ENCODE measurements around the gene TMEM238. TPM values are rescaled to one million over a fixed set of nuclear protein-coding genes. Genes with fewer than 3 reads are reported as not detected.

Gene TMEM238
- total and polyA plus RNA-seq, 10 of the 15 experiments (the other 5 are each of a cell fraction or from before 2014, with no cell fraction given): 0.05 to 16.9 (median 0.58) TPM; not detected in 1

DNA sequence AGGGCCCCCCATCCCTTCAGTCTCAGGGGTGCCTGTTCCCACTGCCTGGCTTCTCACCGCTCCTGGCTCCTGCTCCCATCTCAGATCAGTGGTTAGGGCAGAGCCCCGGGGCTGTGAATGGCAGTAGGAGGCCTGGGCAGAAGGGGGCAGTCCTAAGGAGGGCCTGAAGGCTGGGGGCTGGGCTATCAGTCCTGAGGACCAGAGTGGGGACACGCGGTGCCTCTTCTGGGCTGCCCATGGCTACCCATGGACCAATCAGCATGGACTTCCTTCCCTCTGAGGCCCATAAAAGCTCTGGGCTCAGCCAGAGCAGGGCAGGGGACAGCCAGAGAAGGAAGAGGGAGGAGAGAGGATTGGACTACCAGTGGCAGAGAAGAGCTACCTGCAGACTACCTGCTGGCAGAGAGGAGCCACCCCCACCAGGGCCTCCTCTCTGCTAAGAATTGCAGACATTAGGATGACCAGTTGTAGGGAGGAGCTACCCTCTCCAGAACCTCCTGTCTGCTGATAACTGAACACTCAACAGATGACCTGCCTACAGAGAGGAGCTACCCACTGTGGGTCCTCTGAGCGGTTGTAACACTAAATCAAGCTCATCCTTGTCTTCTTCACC, 35.6 kb upstream of the TMEM238 start:
- FAIRE-seq (no peak), ATAC-seq (no peak), DNase-seq (ENCODE audit: low read depth, low spot score) (no peak)
- ChIA-PET POLR2A (interaction anchor here (0.6 kb wide), 1 partner anchor 144 kb away, joined by 4 read pairs; no protein-coding TSS in a partner anchor), RAD21 (ENCODE audit: unreplicated experiment) (no interaction called here), SMC1A (ENCODE audit: uncharacterized antibody, unreplicated experiment) (interaction anchor here (1.4 kb wide), 1 partner anchor 205 kb away, joined by 3 read pairs; no protein-coding TSS in a partner anchor), CTCF (interaction anchor here (0.6 to 2.0 kb wide), 5 partner anchors 18 to 276 kb away, joined by 3 to 8 read pairs (median 4); no protein-coding TSS in a partner anchor)
- intact Hi-C loops (cut with micrococcal nuclease; ENCODE audit: unreplicated experiment) (loop anchor here (2.0 kb wide), 1 partner anchor 127 kb away; no protein-coding TSS in a partner anchor), in situ Hi-C loops (cut with MboI) (loop anchor here (5.0 kb wide), 2 partner anchors 207 to 277 kb away; no protein-coding TSS in a partner anchor)
- Histone ChIP-seq H3K27me3 (replicated peaks in 1 of 2; ENCODE audit: control insufficient read depth in 2 of 2, insufficient read depth in 2 of 2, low read length in 1 of 2) (no peaks in the 10 kb centered on the region), H3K36me3 (ENCODE audit: control insufficient read depth in 2 of 2, insufficient read depth in 2 of 2, low read length in 1 of 2) (no peaks in the 10 kb centered on the region), H2AFZ (ENCODE audit: control insufficient read depth, low read depth, low read length) (no peak overlapping the region), H3K9ac (ENCODE audit: control insufficient read depth, insufficient read depth, low read length) (no peak overlapping the region), H3K4me2 (ENCODE audit: control insufficient read depth, insufficient read depth) (no peak overlapping the region), H3K79me2 (ENCODE audit: control insufficient read depth, insufficient read depth, low read length) (no peaks in the 10 kb centered on the region), H3K4me3 (no peak overlapping the region), H3K9me3 (replicated peaks; ENCODE audit: control insufficient read depth, insufficient read depth, low read length) (no peaks in the 10 kb centered on the region; the same call in 2 of the 3 replicates), H4K20me1 (ENCODE audit: control insufficient read depth, insufficient read depth) (no peaks in the 10 kb centered on the region), H3K27ac (ENCODE audit: control insufficient read depth, insufficient read depth) (no peak overlapping the region), H3K4me1 (ENCODE audit: control insufficient read depth, insufficient read depth, low read length) (no peaks in the 10 kb centered on the region)
- 50% methylated on average over 5 of the region's 5 CpGs for WGBS (ENCODE audit: insufficient coverage, insufficient replicate concordance, low lambda C conversion rate, missing lambda C conversion rate)
- TF ChIP-seq, protein P1, sequence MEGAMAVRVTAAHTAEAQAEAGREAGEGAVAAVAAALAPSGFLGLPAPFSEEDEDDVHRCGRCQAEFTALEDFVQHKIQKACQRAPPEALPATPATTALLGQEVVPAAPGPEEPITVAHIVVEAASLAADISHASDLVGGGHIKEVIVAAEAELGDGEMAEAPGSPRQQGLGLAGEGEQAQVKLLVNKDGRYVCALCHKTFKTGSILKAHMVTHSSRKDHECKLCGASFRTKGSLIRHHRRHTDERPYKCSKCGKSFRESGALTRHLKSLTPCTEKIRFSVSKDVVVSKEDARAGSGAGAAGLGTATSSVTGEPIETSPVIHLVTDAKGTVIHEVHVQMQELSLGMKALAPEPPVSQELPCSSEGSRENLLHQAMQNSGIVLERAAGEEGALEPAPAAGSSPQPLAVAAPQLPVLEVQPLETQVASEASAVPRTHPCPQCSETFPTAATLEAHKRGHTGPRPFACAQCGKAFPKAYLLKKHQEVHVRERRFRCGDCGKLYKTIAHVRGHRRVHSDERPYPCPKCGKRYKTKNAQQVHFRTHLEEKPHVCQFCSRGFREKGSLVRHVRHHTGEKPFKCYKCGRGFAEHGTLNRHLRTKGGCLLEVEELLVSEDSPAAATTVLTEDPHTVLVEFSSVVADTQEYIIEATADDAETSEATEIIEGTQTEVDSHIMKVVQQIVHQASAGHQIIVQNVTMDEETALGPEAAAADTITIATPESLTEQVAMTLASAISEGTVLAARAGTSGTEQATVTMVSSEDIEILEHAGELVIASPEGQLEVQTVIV (IDR thresholded peaks at IDR 0.05; ENCODE audit: borderline replicate concordance, partially characterized antibody): no peak
- TF ChIP-seq TAF1 (IDR thresholded peaks at IDR 0.05; ENCODE audit: borderline replicate concordance, low read depth, low read length): no peak
- no peak for TF ChIP-seq CBX3 (IDR thresholded peaks at IDR 0.05; ENCODE audit: borderline replicate concordance, low read depth)
- TF ChIP-seq EED (IDR thresholded peaks at IDR 0.05; ENCODE audit: low read depth): no peak
- no peak for TF ChIP-seq ZZZ3 (IDR thresholded peaks at IDR 0.05; ENCODE audit: control insufficient read depth, insufficient read length, low read depth)
- TF ChIP-seq RCOR1 (conservative IDR thresholded peaks at IDR 0.05; ENCODE audit: low read depth, low read length): no peak
- TF ChIP-seq SREBF2 (IDR thresholded peaks at IDR 0.05; ENCODE audit: low read length): no peak
- no peak for TF ChIP-seq SREBF1 (IDR thresholded peaks at IDR 0.05; ENCODE audit: low read length)
- no TSS peak for BruUV-seq (replicated peaks)
